IMR-90 (cell line): Measurements from ENCODE around the gene PCCA. TPM values are rescaled to one million over a fixed set of nuclear protein-coding genes. Genes with fewer than 3 reads are reported as not detected.

Source experiments
- ATAC-seq: fragments of 200-7000 bp; cut with Tn5 transposase; 2 replicates; pipeline ENCODE4 v1.9.1; 2020; ENCODE audit warnings: low read depth, mild to moderate bottlenecking, moderate library complexity
- BruUV-seq: library from RNA; stranded (reverse); fragments of 400-500 nt; replicated peaks from 2 replicates; lab custom pipeline; 2021; lab: Mats Ljungman, UMichigan
- CTCF ChIA-PET: fragments of 300-600 bp; formaldehyde crosslinking; extraction: SDS; loops from one replicate; lab custom pipeline; 2021; ENCODE audit warnings: antibody characterized with exemption; lab: Yijun Ruan, JAX
- POLR2A ChIA-PET: fragments of 300-600 bp; sonication (Branson Sonifier 250); formaldehyde crosslinking; loops from one replicate; lab custom pipeline; 2022; ENCODE audit warnings: antibody characterized with exemption; ENCODE audit not compliant: unreplicated experiment; lab: Charles Lee
- DNase-seq: peaks from one replicate; pipeline ENCODE4 v3.0.0; 2013
- H2AFZ ChIP-seq: replicated peaks from 2 replicates; pipeline ENCODE3; 2013; ENCODE audit warnings: low read length, mild to moderate bottlenecking; ENCODE audit not compliant: poor library complexity
- H2AK5ac ChIP-seq: 2 replicates; pipeline ENCODE4 v1.6.1; 2013; ENCODE audit warnings: low read depth, low read length, inconsistent platforms
- H2AK9ac ChIP-seq: replicated peaks from 2 replicates; pipeline ENCODE3; 2013; ENCODE audit warnings: mild to moderate bottlenecking, low read depth, low read length, moderate library complexity; ENCODE audit not compliant: poor library complexity
- H2BK120ac ChIP-seq: 2 replicates; pipeline ENCODE4 v1.6.1; 2013; ENCODE audit warnings: low read depth, low read length, inconsistent platforms
- H2BK15ac ChIP-seq: 3 replicates; pipeline ENCODE4 v1.6.1; 2013; ENCODE audit warnings: low read depth, low read length, inconsistent platforms
- H2BK20ac ChIP-seq: 2 replicates; pipeline ENCODE4 v1.6.1; 2013; ENCODE audit warnings: low read depth, mild to moderate bottlenecking, inconsistent platforms, low read length, moderate library complexity
- H2BK5ac ChIP-seq: 2 replicates; pipeline ENCODE4 v1.6.1; 2013; ENCODE audit warnings: mild to moderate bottlenecking, low read depth, low read length, inconsistent platforms; ENCODE audit not compliant: poor library complexity, severe bottlenecking
- H3K14ac ChIP-seq: replicated peaks from 2 replicates; pipeline ENCODE4 v1.6.1; 2013; ENCODE audit warnings: low read depth, low read length, inconsistent platforms
- H3K18ac ChIP-seq: 2 replicates; pipeline ENCODE4 v1.6.1; 2013; ENCODE audit warnings: low read depth, low read length, control low read depth
- H3K23ac ChIP-seq: 2 replicates; pipeline ENCODE4 v1.6.1; 2013; ENCODE audit warnings: low read depth, low read length, inconsistent platforms
- H3K27ac ChIP-seq: 2 replicates; pipeline ENCODE4 v1.5.1; 2013; ENCODE audit warnings: mild to moderate bottlenecking, control low read depth, low read length; ENCODE audit not compliant: insufficient read depth
- H3K27me3 ChIP-seq: 2 replicates; pipeline ENCODE4 v1.6.1; 2013; ENCODE audit warnings: low read length; ENCODE audit not compliant: control insufficient read depth, insufficient read depth
- H3K36me3 ChIP-seq: 2 replicates; pipeline ENCODE4 v1.6.1; 2013; ENCODE audit warnings: low read length, mixed read lengths; ENCODE audit not compliant: control insufficient read depth, insufficient read depth
- H3K4ac ChIP-seq: 2 replicates; pipeline ENCODE4 v1.6.1; 2013; ENCODE audit warnings: low read depth, low read length, inconsistent platforms
- H3K4me1 ChIP-seq: 2 replicates; pipeline ENCODE4 v1.6.1; 2013; ENCODE audit warnings: low read length, mixed read lengths; ENCODE audit not compliant: control insufficient read depth, insufficient read depth
- H3K4me2 ChIP-seq: 2 replicates; pipeline ENCODE4 v1.6.1; 2013; ENCODE audit warnings: low read depth, mild to moderate bottlenecking, control low read depth, low read length, moderate library complexity
- H3K4me3 ChIP-seq: 2 replicates; pipeline ENCODE4 v1.5.1; 2013; ENCODE audit warnings: low read depth, mild to moderate bottlenecking, control low read depth, low read length, moderate library complexity; ENCODE audit not compliant: insufficient read depth
- H3K56ac ChIP-seq: 2 replicates; pipeline ENCODE4 v1.6.1; 2013; ENCODE audit warnings: low read length, inconsistent platforms; ENCODE audit not compliant: insufficient read depth; ENCODE audit errors: extremely low read depth
- H3K79me1 ChIP-seq, 2 experiments: 2 replicates each; pipeline ENCODE4 v1.6.1; 2013; ENCODE audit warnings: low read length in 2 of 2, inconsistent platforms in 1 of 2, low read depth in 1 of 2
- H3K9ac ChIP-seq: 2 replicates; pipeline ENCODE4 v1.6.1; 2013; ENCODE audit warnings: low read depth, low read length, control low read depth
- H3K9me1 ChIP-seq: 2 replicates; pipeline ENCODE4 v1.6.1; 2013; ENCODE audit warnings: low read length, inconsistent platforms; ENCODE audit not compliant: insufficient read depth
- H3K9me3 ChIP-seq: 2 replicates; pipeline ENCODE4 v1.6.1; 2013; ENCODE audit warnings: low read length; ENCODE audit not compliant: control insufficient read depth, insufficient read depth
- H4K20me1 ChIP-seq: 2 replicates; pipeline ENCODE4 v1.6.1; 2013; ENCODE audit warnings: low read length, inconsistent platforms; ENCODE audit not compliant: insufficient read depth
- H4K5ac ChIP-seq: 2 replicates; pipeline ENCODE4 v1.6.1; 2013; ENCODE audit warnings: mild to moderate bottlenecking, low read depth, low read length, control low read depth
- H4K8ac ChIP-seq, 2 experiments: 2 replicates each; pipeline ENCODE4 v1.6.1; 2013; ENCODE audit warnings: low read depth in 2 of 2, low read length in 2 of 2, control low read depth in 1 of 2, inconsistent platforms in 1 of 2
- H4K91ac ChIP-seq: 2 replicates; pipeline ENCODE4 v1.6.1; 2013; ENCODE audit warnings: low read depth, low read length, inconsistent platforms; ENCODE audit not compliant: insufficient read depth
- BHLHE40 ChIP-seq: fragments of 150-350 bp; IDR thresholded peaks from 2 replicates; pipeline ENCODE4 v1.6.1; 2016; ENCODE audit warnings: mild to moderate bottlenecking, low read depth, low read length
- CEBPB ChIP-seq: IDR thresholded peaks from 2 replicates; pipeline ENCODE4 v1.6.1; 2012; ENCODE audit warnings: low read depth, low read length, improper control_type of control experiment
- CHD1 ChIP-seq: IDR thresholded peaks from 2 replicates; pipeline ENCODE4 v1.6.1; 2012; ENCODE audit warnings: low read depth, low read length, improper control_type of control experiment
- FOS ChIP-seq: fragments of 150-350 bp; IDR thresholded peaks from 2 replicates; pipeline ENCODE4 v1.6.1; 2016; ENCODE audit warnings: low read depth, low read length
- MAFK ChIP-seq: IDR thresholded peaks from 2 replicates; pipeline ENCODE4 v1.6.1; 2012; ENCODE audit warnings: low read depth, low read length, improper control_type of control experiment
- MAZ ChIP-seq: IDR thresholded peaks from 2 replicates; pipeline ENCODE4 v1.6.1; 2012; ENCODE audit warnings: low read depth, mild to moderate bottlenecking, low read length, improper control_type of control experiment, moderate library complexity, borderline replicate concordance
- MXI1 ChIP-seq: IDR thresholded peaks from 2 replicates; pipeline ENCODE4 v1.6.1; 2012; ENCODE audit warnings: low read depth, mild to moderate bottlenecking, low read length, moderate library complexity, borderline replicate concordance
- NFE2L2 ChIP-seq: fragments of 150-350 bp; IDR thresholded peaks from 2 replicates; pipeline ENCODE4 v1.6.1; 2016; ENCODE audit warnings: low read depth, mild to moderate bottlenecking, low read length
- POLR2A ChIP-seq: IDR thresholded peaks from 2 replicates; pipeline ENCODE4 v1.6.1; 2012; ENCODE audit warnings: mild to moderate bottlenecking, low read depth, low read length
- RAD21 ChIP-seq: IDR thresholded peaks from 2 replicates; pipeline ENCODE4 v1.6.1; 2012; ENCODE audit warnings: low read length, improper control_type of control experiment
- RCOR1 ChIP-seq: IDR thresholded peaks from 2 replicates; pipeline ENCODE4 v1.6.1; 2012; ENCODE audit warnings: mild to moderate bottlenecking, low read length, improper control_type of control experiment; ENCODE audit not compliant: insufficient replicate concordance
- RFX5 ChIP-seq: IDR thresholded peaks from 2 replicates; pipeline ENCODE4 v1.8.0; 2012; ENCODE audit warnings: low read depth, mild to moderate bottlenecking, low read length, moderate library complexity
- SMC3 ChIP-seq: fragments of 150-350 bp; IDR thresholded peaks from 2 replicates; pipeline ENCODE4 v1.6.1; 2016; ENCODE audit warnings: low read depth, mild to moderate bottlenecking, antibody characterized with exemption, low read length, moderate library complexity
- USF2 ChIP-seq: fragments of 150-350 bp; IDR thresholded peaks from 2 replicates; pipeline ENCODE4 v1.6.1; 2017; ENCODE audit warnings: mild to moderate bottlenecking, antibody characterized with exemption, low read length, low read depth
- WGBS, 2 experiments: methylation state at CpG; one replicate each; pipeline versions ENCODE4 v1.1.5 to v1.1.7; 2013; ENCODE audit warnings: missing lambda C conversion rate in 2 of 2; ENCODE audit not compliant: insufficient read length in 1 of 2; ENCODE audit errors: extremely low coverage in 2 of 2; 5-methylcytosine and 5-hydroxymethylcytosine counted together
- dilution Hi-C: fragments of 300-500 bp; cut with HindIII; formaldehyde crosslinking; loops from one replicate; pipeline ENCODE4 v1.14.3; 2018; ENCODE audit warnings: low sequenced_read_pairs; ENCODE audit not compliant: unreplicated experiment
- in situ Hi-C: fragments of 300-500 bp; cut with MboI; formaldehyde crosslinking; loops from 3 replicates; pipeline ENCODE4 v1.14.3; 2019; ENCODE audit warnings: low sequenced_read_pairs, inconsistent platforms, mixed read lengths
- intact Hi-C: fragments of 100-400 bp; cut with micrococcal nuclease; formaldehyde crosslinking; loops from 2 replicates; pipeline ENCODE4 v1.10.0; 2022
- polyA plus RNA-seq, 3 experiments: library from polyadenylated mRNA; depleted of rRNA; stranded (reverse); fragments of >200 nt; gene quantifications; 2 replicates each; pipeline ENCODE4 v1.2.3, GENCODE V29; 2012; ENCODE audit warnings: low replicate concordance in 1 of 3
- total RNA-seq: library from RNA; depleted of rRNA; stranded (reverse); fragments of >200 nt; gene quantifications from 2 replicates; pipeline ENCODE4 v1.2.3, GENCODE V29; 2012
- TF ChIP-seq, protein P1 (sequence below): conservative IDR thresholded peaks from 2 replicates; pipeline ENCODE4 v1.5.1; 2012; ENCODE audit warnings: mild to moderate bottlenecking, low read depth, low read length, improper control_type of control experiment
- TF ChIP-seq, protein P2 (sequence below): fragments of 150-350 bp; IDR thresholded peaks from 2 replicates; pipeline ENCODE4 v1.6.1; 2016; ENCODE audit warnings: low read depth, mild to moderate bottlenecking, low read length, moderate library complexity, borderline replicate concordance

Gene PCCA
- total and polyA plus RNA-seq, 2 of the 4 experiments (the other 2 are of a cell fraction), result 7.6 to 24.0 TPM

DNA sequence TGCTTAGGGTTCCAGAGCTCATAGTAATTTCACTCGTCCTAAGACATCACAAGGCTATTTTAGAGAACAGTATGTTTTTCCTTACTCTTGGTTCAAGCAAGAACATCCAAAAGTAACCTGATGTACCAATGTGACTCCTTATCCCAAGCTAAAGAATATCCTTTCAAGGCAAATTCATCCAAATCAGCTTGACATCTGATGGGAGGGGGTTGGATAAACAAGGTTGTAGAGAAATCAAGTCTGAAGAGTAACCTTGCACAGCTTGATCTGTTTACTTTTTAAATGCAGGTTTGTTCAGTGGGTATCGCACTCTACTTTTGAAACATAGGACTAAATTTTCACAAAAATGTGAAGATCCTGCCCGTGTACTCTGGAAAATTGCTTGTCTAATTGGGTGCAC lies 298.5 kb downstream of the PCCA start:
- H3K9ac ChIP-seq, result no peak overlapping the region
- H4K91ac ChIP-seq, result no peak overlapping the region
- no peak overlapping the region for H3K56ac ChIP-seq
- peaks cover 7% of the 10 kb centered on the region for H3K4me1 ChIP-seq
- H3K18ac ChIP-seq, result no peak overlapping the region
- no peak overlapping the region for H2BK15ac ChIP-seq
- no peaks in the 10 kb centered on the region for H4K20me1 ChIP-seq
- no peak overlapping the region for H3K4me2 ChIP-seq
- in situ Hi-C loops, result no loop called here
- no peak for ATAC-seq
- intact Hi-C loops, result no loop called here
- dilution Hi-C loops, result no loop called here
- POLR2A ChIA-PET, result no interaction called here
- no TSS peak for BruUV-seq
- peaks cover 4% of the 10 kb centered on the region for H3K36me3 ChIP-seq
- H3K4ac ChIP-seq, result no peak overlapping the region
- H3K4me3 ChIP-seq, result no peak overlapping the region
- CTCF ChIA-PET, result no interaction called here
- 0 out of 2 replicates have a peak, but pooled peaks cover 6% of the 10 kb centered on the region for H3K9me1 ChIP-seq
- no peak overlapping the region for H2BK5ac ChIP-seq
- no peak overlapping the region for H3K14ac ChIP-seq
- H3K79me1 ChIP-seq, result peaks cover 2 to 4% of the 10 kb centered on the region in 2 experiments; a peak in 2 of 4 replicates
- no peak overlapping the region for H3K27ac ChIP-seq
- H3K27me3 ChIP-seq, result no peaks in the 10 kb centered on the region
- no peak overlapping the region for H3K23ac ChIP-seq
- H2AK5ac ChIP-seq, result no peak overlapping the region
- DNase-seq, result no peak
- no peak overlapping the region for H4K5ac ChIP-seq
- no peak overlapping the region for H2AK9ac ChIP-seq
- H2BK20ac ChIP-seq, result no peak overlapping the region
- no peak overlapping the region for H4K8ac ChIP-seq
- no CpG with 5 or more reads among the region's 3 CpGs for WGBS, 2 experiments
- H3K9me3 ChIP-seq, result no peaks in the 10 kb centered on the region
- no peak for TF ChIP-seq MAZ
- TF ChIP-seq, protein P1, sequence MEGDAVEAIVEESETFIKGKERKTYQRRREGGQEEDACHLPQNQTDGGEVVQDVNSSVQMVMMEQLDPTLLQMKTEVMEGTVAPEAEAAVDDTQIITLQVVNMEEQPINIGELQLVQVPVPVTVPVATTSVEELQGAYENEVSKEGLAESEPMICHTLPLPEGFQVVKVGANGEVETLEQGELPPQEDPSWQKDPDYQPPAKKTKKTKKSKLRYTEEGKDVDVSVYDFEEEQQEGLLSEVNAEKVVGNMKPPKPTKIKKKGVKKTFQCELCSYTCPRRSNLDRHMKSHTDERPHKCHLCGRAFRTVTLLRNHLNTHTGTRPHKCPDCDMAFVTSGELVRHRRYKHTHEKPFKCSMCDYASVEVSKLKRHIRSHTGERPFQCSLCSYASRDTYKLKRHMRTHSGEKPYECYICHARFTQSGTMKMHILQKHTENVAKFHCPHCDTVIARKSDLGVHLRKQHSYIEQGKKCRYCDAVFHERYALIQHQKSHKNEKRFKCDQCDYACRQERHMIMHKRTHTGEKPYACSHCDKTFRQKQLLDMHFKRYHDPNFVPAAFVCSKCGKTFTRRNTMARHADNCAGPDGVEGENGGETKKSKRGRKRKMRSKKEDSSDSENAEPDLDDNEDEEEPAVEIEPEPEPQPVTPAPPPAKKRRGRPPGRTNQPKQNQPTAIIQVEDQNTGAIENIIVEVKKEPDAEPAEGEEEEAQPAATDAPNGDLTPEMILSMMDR, result no peak
- TF ChIP-seq POLR2A, result no peak
- TF ChIP-seq, protein P2, sequence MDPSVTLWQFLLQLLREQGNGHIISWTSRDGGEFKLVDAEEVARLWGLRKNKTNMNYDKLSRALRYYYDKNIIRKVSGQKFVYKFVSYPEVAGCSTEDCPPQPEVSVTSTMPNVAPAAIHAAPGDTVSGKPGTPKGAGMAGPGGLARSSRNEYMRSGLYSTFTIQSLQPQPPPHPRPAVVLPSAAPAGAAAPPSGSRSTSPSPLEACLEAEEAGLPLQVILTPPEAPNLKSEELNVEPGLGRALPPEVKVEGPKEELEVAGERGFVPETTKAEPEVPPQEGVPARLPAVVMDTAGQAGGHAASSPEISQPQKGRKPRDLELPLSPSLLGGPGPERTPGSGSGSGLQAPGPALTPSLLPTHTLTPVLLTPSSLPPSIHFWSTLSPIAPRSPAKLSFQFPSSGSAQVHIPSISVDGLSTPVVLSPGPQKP, result no peak
- TF ChIP-seq RAD21, result no peak
- no peak for TF ChIP-seq RFX5
- TF ChIP-seq CHD1, result no peak
- TF ChIP-seq USF2, result no peak
- TF ChIP-seq FOS, result no peak
- no peak for TF ChIP-seq BHLHE40
- no peak for TF ChIP-seq NFE2L2
- no peak for TF ChIP-seq MXI1
- no peak for TF ChIP-seq RCOR1
- TF ChIP-seq MAFK, result no peak
- TF ChIP-seq CEBPB, result no peak
- no peak for TF ChIP-seq SMC3
- H2AFZ ChIP-seq, result no peak overlapping the region
- H2BK120ac ChIP-seq, result no peak overlapping the region
